Left forelimb (tissue), 1 donor: Measurements from ENCODE around the gene CYP3A7.
"Not testable (repeated sequence)": the region's sequence is repeated elsewhere in the genome, so short reads cannot be mapped to it uniquely, and the experiment has no call there.

Experiments
- DNase-seq: peaks from one replicate; pipeline ENCODE4 v3.0.0-alpha.2; 2018; ENCODE audit warnings: low spot score

Gene CYP3A7

DNA sequence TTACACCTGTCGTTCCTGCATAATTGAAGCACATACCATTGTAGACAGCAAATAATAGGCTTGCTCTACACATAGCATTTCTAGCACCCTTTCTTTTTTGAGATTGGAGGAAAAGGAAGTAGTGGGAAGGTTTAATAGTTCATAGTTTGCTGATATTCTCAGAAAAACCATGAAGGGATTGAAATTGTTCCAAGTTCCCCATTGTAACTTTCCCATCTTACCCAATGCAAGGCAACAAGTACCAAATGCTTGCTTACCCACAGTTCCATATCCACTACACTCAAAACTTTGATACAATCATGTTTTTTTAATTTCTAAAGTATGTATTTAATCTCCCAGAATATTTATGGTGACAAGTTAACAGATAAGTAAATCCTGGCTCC lies 69.0 kb downstream of the CYP3A7 start:
- DNase-seq: no peak

GRCh38 chr7:99665312-99666012 lies 69.5 kb downstream of the CYP3A7 start:
- DNase-seq: no peak

- DNase-seq: not testable (repeated sequence)
These were observed 77.1 kb downstream of the CYP3A7 start for GRCh38 chr7:99657879-99658278.
